Uterus (tissue), 4 donors: Measurements from ENCODE around the gene ITGB5. TPM values are rescaled to one million over a fixed set of nuclear protein-coding genes. Genes with fewer than 3 reads are reported as not detected.
"Not testable (repeated sequence)": the region's sequence is repeated elsewhere in the genome, so short reads cannot be mapped to it uniquely, and the experiment has no call there.

ENCODE experiments used
- DNase-seq, 2 donors: peaks; one replicate each; pipeline ENCODE4 v3.0.0-alpha.2; 2019 to 2020
- H3K27ac ChIP-seq, 2 donors: fragments of 200-600 bp; sonication (generic); 1 replicate in 1 of 2; 2 replicates in 1 of 2; pipeline ENCODE4 v1.5.1; 2016 to 2018
- H3K27me3 ChIP-seq, 2 donors: fragments of 200-600 bp; sonication (generic); one replicate each; pipeline ENCODE4 v1.5.1; 2018 to 2019; ENCODE audit warnings: control low read depth in 1 of 2
- H3K36me3 ChIP-seq, 2 donors: fragments of 200-600 bp; sonication (generic); one replicate each; pipeline ENCODE4 v1.5.1; 2019; ENCODE audit warnings: control low read depth in 1 of 2
- H3K4me1 ChIP-seq, 2 donors: fragments of 200-600 bp; sonication (generic); one replicate each; pipeline ENCODE4 v1.5.1; 2018 to 2019; ENCODE audit warnings: control low read depth in 1 of 2
- H3K4me3 ChIP-seq, 2 donors: fragments of 200-600 bp; sonication (generic); 1 replicate in 1 of 2; 2 replicates in 1 of 2; pipeline ENCODE4 v1.5.1; 2018 to 2019; ENCODE audit warnings: mild to moderate bottlenecking in 1 of 2
- H3K9me3 ChIP-seq, 2 donors: fragments of 200-600 bp; sonication (generic); one replicate each; pipeline ENCODE4 v1.5.1; 2019; ENCODE audit warnings: control low read depth in 1 of 2
- POLR2A ChIP-seq, 2 donors: fragments of 450-650 bp; IDR thresholded peaks; one replicate each; pipeline ENCODE4 v1.6.1; 2016; ENCODE audit warnings: antibody characterized with exemption in 2 of 2, mild to moderate bottlenecking in 1 of 2, moderate library complexity in 1 of 2
- intact Hi-C: fragments of 100-400 bp; cut with DNase I; formaldehyde crosslinking; loops from one replicate; pipeline ENCODE4 v1.15.1; 2023; ENCODE audit warnings: low total_unique reads
- total RNA-seq, 4 donors: library from RNA; depleted of rRNA in 3 of 4; stranded (reverse); fragments of >200 nt in 3 of 4; gene quantifications; one replicate each; pipeline versions ENCODE4 v1.1.0 to v1.2.4, GENCODE V29; 2014 to 2023
- TF ChIP-seq, protein P1 (sequence below), 4 experiments: fragments of 200-600 bp in 2 of 4; fragments of 450-650 bp in 2 of 4; sonication (generic) in 2 of 4; IDR thresholded peaks; one replicate each; pipeline ENCODE4 v1.5.1; 2016 to 2019; ENCODE audit warnings: antibody characterized with exemption in 4 of 4, mild to moderate bottlenecking in 2 of 4, moderate library complexity in 1 of 4
- donor health status: DM: yes; HTN: yes; CAD: no.

The ITGB5 gene
- total RNA-seq, 4 donors from 2014 or later, result 28.7 to 106 (median 71.6) TPM

DNA sequence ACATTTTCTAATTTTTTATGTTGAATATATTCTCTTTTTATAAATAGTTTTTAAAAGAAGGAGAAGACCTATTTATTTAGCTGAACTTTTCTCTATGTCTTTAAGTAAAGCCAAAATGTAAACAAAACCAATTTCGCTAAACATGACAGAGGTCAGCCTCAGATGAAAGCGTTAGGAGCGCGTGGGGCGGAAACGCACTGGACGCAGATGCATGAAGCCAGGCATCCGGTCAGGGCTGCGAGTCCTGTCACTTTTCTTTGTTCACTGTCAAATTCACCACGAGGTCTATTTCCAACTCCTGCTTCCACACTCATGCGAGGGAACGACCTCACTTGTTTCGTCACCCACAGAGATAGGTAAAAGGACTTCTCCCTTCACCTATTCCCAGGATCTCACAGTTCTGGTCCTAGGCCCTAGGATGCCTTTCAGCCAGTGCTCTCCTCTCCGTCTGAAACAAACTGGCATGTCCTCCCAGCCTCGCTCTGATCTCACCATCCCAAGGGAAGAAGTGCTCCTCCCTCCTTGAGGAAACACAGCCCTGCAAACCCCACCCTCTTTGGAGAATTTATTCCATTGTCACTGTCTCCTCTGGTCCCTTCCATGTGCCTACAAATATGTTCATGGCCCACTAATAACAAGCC, 57.9 kb downstream of the ITGB5 start:
- intact Hi-C loops, result no loop called here
- H3K27me3 ChIP-seq, result no peaks in the 10 kb centered on the region
- H3K36me3 ChIP-seq, result no peaks in the 10 kb centered on the region
- H3K27ac ChIP-seq, result peak overlapping the region; percentile 38 to 91
- H3K4me3 ChIP-seq, result no peak overlapping the region
- no peak for DNase-seq
- TF ChIP-seq, protein P1, sequence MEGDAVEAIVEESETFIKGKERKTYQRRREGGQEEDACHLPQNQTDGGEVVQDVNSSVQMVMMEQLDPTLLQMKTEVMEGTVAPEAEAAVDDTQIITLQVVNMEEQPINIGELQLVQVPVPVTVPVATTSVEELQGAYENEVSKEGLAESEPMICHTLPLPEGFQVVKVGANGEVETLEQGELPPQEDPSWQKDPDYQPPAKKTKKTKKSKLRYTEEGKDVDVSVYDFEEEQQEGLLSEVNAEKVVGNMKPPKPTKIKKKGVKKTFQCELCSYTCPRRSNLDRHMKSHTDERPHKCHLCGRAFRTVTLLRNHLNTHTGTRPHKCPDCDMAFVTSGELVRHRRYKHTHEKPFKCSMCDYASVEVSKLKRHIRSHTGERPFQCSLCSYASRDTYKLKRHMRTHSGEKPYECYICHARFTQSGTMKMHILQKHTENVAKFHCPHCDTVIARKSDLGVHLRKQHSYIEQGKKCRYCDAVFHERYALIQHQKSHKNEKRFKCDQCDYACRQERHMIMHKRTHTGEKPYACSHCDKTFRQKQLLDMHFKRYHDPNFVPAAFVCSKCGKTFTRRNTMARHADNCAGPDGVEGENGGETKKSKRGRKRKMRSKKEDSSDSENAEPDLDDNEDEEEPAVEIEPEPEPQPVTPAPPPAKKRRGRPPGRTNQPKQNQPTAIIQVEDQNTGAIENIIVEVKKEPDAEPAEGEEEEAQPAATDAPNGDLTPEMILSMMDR (IDR thresholded peaks at IDR 0.05), result no peak
- no peak for TF ChIP-seq POLR2A (IDR thresholded peaks at IDR 0.05)
- H3K4me1 ChIP-seq, result peaks cover 7 to 16% of the 10 kb centered on the region in 2 donors
- no peaks in the 10 kb centered on the region for H3K9me3 ChIP-seq

DNA sequence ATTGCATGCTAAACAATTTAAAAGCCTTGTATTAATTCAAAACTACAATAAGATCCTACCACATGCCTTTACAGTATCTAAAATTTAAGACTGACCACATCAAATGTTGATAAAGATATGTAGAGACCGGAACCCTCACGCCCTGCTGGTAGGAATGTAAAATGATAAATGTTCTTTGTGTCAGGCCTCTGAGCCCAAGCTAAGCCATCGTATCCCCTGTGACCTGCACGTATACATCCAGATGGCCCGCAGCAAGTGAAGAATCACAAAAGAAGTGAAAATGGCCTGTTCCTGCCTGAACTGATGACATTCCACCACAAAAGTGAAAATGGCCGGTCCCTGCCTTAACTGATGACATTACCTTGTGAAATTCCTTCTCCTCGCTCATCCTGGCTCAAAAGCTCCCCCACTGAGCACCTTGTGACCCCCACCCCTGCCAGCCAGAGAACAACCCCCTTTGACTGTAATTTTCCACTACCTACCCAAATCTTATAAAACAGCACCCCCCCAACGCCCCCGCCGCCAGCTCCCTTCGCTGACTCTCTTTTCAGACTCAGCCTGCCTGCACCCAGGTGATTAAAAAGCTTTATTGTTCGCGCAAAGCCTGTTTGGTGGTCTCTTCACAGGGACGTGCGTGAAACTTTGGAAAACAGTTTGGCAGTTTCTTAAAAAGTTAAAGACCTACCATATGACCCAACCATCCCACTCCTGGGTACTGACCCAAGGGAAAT, 59.5 kb downstream of the ITGB5 start:
- H3K27ac ChIP-seq, result peak overlapping the region; percentile 29 to 78
- intact Hi-C loops, H3K4me3 ChIP-seq, H3K36me3 ChIP-seq, H3K9me3 ChIP-seq, DNase-seq, H3K4me1 ChIP-seq, H3K27me3 ChIP-seq: not testable (repeated sequence)

DNA sequence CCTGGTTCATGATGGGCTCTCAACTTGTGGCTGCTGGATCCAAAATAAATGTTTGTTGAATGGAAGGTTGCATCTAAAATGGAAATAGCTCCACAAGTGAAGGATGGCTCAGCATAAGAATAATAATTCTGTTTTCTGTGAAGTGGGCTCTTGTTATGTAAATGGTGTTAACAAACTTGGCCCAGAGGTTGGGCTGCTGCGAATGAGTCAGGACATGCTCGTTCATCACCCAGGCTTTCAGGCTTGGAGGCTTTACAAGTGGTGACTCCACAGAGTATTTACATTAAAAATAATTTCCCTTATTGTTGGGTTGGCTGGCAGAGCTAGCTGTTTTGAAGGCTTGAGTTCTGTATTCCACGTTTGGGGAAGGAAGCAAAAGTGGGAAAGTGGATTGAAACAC, 60.5 kb downstream of the ITGB5 start:
- Histone ChIP-seq H3K27me3 (no peaks in the 10 kb centered on the region), H3K4me3 (no peak overlapping the region), H3K4me1 (peaks cover 7 to 10% of the 10 kb centered on the region in 2 donors), H3K36me3 (no peaks in the 10 kb centered on the region), H3K27ac (peak overlapping the region; percentile 29 to 78), H3K9me3 (no peaks in the 10 kb centered on the region)
- TF ChIP-seq POLR2A (IDR thresholded peaks at IDR 0.05), result no peak
- TF ChIP-seq, protein P1 (IDR thresholded peaks at IDR 0.05), result no peak
- intact Hi-C loops, result no loop called here
- peak in 1 of 2 donors; percentile 65 for DNase-seq

DNA sequence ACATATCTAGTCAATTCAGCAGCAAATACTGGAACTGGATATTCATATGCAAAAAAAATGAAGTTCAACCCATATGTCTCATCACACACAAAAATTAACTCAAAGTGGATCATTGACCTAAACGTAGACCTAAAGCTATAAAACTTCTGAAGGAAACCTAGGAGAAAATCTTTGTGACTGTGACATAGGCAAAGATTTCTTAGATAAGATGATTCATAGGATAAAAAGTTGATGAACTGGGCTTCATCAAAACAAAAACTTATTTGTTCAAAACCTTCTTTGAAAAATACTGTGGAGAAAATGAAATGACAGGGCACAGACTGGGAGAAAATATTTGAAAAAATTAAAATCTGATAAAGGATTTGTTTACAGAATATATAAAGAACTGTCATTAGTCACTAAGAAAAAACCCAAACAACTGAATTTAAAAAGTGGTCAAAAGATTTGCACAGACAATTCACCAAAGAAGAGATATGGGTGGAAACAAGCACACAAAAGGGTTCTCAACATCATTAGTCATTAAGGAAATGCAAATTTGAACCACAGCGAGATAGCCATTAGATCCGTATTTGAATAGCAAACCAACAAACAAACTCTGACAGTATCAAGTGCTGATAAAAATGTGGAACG, 62.8 kb downstream of the ITGB5 start:
- DNase-seq, result no peak
- Histone ChIP-seq H3K27me3 (no peaks in the 10 kb centered on the region), H3K36me3 (no peaks in the 10 kb centered on the region), H3K27ac (no peak overlapping the region), H3K4me1 (peaks cover 7 to 10% of the 10 kb centered on the region in 2 donors), H3K9me3 (no peaks in the 10 kb centered on the region), H3K4me3 (no peak overlapping the region)
- intact Hi-C loops, result no loop called here
- no peak for TF ChIP-seq POLR2A (IDR thresholded peaks at IDR 0.05)
- TF ChIP-seq, protein P1 (IDR thresholded peaks at IDR 0.05), result no peak

DNA sequence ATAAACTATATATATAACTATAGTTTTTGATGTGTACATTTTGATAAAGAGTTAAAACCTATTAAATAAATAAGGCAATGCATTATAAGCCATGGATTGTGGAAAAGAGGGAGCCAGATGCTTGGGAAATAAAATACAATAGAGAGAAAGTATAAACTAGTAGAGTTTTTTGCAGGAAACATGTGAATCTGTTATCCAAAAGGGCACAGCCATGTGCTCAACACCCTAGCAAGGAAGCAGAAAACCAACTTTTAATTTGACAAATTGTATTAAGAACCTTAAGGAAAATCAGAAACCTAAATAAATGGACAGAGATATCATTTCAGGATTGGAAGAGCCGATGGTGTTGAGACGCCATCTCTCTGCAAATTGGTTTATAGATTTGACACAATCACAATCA, 63.5 kb downstream of the ITGB5 start:
- intact Hi-C loops, result no loop called here

More for the DNA sequence above, 63.5 kb downstream of the ITGB5 start:
- no peak overlapping the region for H3K4me3 ChIP-seq
- DNase-seq, result no peak
- TF ChIP-seq, protein P1 (IDR thresholded peaks at IDR 0.05), result no peak
- TF ChIP-seq POLR2A (IDR thresholded peaks at IDR 0.05), result no peak
- no peaks in the 10 kb centered on the region for H3K9me3 ChIP-seq
- H3K27ac ChIP-seq, result no peak overlapping the region
- peaks cover 7 to 10% of the 10 kb centered on the region in 2 donors for H3K4me1 ChIP-seq
- H3K27me3 ChIP-seq, result no peaks in the 10 kb centered on the region
- H3K36me3 ChIP-seq, result no peaks in the 10 kb centered on the region
